HG03469 (cell line): ENCODE measurements around the gene SH3GLB1.
A peak's percentile ranks its signal among the peaks of the same experiment; 100 is the strongest.

Source experiments
- ATAC-seq: cut with Tn5 transposase; IDR thresholded peaks from one replicate; pipeline ENCODE4 v1.9.1; 2021; ENCODE audit warnings: mild to moderate bottlenecking, moderate library complexity, moderate number of reproducible peaks; ENCODE audit not compliant: unreplicated experiment

Gene SH3GLB1

GRCh38 chr1:86731416-86731815 lies 27.0 kb downstream of the SH3GLB1 start:
- no peak for ATAC-seq

- no peak for ATAC-seq
These were observed 29.0 kb downstream of the SH3GLB1 start for GRCh38 chr1:86733340-86733739.

- ATAC-seq, result peak; percentile 73
These were observed 35.5 kb downstream of the SH3GLB1 start for GRCh38 chr1:86739648-86740509.

GRCh38 chr1:86741947-86742572 lies 37.7 kb downstream of the SH3GLB1 start:
- no peak for ATAC-seq

- ATAC-seq, result no peak
These were observed 42.9 kb downstream of the SH3GLB1 start for GRCh38 chr1:86747304-86747703.

- ATAC-seq, result no peak
These were observed 44.4 kb downstream of the SH3GLB1 start for GRCh38 chr1:86748622-86749373.

GRCh38 chr1:86750076-86750475 lies 45.7 kb downstream of the SH3GLB1 start:
- ATAC-seq, result no peak

GRCh38 chr1:86750530-86750929 lies 46.2 kb downstream of the SH3GLB1 start:
- ATAC-seq, result no peak

- ATAC-seq, result no peak
These were observed 47.5 kb downstream of the SH3GLB1 start for GRCh38 chr1:86751923-86752322.

GRCh38 chr1:86753700-86754099 lies 49.3 kb downstream of the SH3GLB1 start:
- no peak for ATAC-seq

- no peak for ATAC-seq
These were observed 50.0 kb downstream of the SH3GLB1 start for GRCh38 chr1:86754265-86754974.

- no peak for ATAC-seq
These were observed 51.7 kb downstream of the SH3GLB1 start for GRCh38 chr1:86756062-86756406.

GRCh38 chr1:86757272-86757984 lies 53.1 kb downstream of the SH3GLB1 start:
- ATAC-seq, result no peak

GRCh38 chr1:86758570-86758969 lies 54.2 kb downstream of the SH3GLB1 start:
- ATAC-seq, result no peak

GRCh38 chr1:86760199-86760598 lies 55.8 kb downstream of the SH3GLB1 start:
- ATAC-seq, result no peak

GRCh38 chr1:86762336-86762735 lies 58.0 kb downstream of the SH3GLB1 start:
- no peak for ATAC-seq

GRCh38 chr1:86764523-86764922 lies 60.1 kb downstream of the SH3GLB1 start:
- no peak for ATAC-seq

- ATAC-seq, result no peak
These were observed 60.7 kb downstream of the SH3GLB1 start for GRCh38 chr1:86765073-86765472.

- no peak for ATAC-seq
These were observed 61.3 kb downstream of the SH3GLB1 start for GRCh38 chr1:86765674-86766073.

GRCh38 chr1:86768554-86768953 lies 64.2 kb downstream of the SH3GLB1 start:
- no peak for ATAC-seq
